Measurements from ENCODE around the gene HORMAD2.

HORMAD2 gene

DNA sequence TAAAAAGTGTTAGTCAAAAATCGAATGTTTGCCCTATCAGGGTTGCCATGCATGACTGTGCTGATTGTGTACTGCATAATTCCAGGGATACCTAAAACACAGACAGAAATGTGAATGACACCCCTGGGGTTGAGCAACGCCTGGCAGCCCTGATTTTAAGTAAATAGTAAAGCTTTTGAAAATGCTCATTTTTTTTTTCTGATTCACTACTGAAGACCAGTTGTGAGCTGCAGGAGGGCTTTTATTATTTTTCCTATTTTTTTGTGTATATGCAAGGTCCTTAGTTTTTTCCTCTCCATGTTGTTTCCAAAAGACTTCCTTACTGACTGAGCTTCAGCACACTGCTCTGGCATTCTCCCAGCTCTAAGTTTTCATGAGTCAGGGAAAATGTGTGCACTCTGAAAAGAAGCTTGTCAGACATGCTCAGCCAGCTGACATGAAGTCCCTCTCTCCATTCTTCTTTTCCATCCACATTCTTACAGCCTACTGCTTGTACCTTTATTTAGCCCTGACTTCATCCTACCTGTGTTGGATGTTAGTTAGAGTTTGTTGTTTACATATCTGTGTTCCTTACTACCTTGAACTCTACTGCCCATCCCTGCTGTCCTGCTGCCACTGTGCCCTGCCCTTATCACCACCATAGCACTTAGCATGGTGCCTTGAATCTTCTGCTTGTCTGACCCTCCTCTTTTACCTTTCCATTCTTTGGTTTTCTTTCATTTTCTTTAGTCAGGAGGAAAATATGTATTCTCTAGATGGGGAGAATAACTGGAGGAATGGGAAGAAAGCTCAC is 79.5 kb downstream of the HORMAD2 start:
- in situ Hi-C loops (cut with HindIII; ENCODE audit: low sequenced_read_pairs), result loop anchor here (10.0 kb wide), 1 partner anchor 225 kb away; the partner anchor contains the start of gene RNF215

DNA sequence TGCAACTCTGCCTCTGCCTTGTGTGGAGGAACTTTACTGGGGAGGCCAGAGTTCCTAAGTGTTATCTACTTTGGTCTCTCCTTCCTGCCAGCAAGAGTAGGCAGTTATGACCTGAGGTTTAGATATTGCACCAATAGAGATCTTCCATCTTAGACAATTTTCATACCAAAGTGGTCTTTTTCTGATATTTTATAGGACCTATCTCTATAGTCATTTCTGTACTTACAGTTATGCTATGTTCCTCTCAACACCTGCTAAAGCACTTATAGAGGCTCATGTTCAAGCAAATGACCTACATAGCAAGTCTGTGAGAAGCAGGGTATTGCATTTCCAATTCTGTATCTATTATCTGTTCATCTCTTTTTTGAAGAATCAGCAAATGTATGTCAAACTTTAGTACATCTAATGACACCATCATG is 80.8 kb downstream of the HORMAD2 start:
- in situ Hi-C loops (cut with HindIII; ENCODE audit: low sequenced_read_pairs), result no loop called here

DNA sequence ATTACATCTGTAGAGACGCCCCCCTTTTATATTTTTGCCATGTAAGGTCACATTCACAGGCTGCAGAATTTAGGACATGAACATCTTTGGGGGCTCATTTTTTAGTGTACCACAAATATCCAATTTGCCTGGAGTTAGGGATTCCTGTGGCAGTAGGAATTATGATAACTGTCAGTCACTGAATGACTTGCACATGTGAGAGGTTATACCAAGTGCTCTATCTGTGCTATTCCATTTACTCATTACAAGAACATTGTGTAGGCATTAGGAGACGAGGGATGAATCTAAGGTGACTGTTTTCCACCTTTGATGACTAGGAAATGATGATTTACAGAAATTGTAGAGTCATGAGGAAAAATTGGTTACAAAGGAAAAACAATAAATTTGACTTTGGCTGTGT is 87.0 kb downstream of the HORMAD2 start:
- in situ Hi-C loops (cut with HindIII; ENCODE audit: low sequenced_read_pairs), result no loop called here

DNA sequence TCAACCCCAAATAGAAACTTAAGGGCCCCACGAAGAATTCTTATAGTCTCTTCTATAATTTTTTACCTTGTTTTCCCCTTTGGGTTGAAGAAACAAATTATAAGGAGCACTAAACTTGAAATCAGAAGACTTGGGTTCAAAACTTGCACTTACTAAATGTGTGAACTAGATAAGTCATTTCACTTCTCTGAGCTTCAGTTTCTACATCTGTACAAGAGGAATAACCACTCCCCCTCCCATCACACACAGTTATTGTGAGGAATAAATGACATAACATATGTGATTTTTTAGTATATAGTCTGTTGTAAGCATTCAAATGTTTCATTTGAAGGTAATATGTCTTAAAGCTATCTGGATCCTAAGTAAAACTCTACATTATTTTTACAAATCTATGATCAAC is 87.5 kb downstream of the HORMAD2 start:
- in situ Hi-C loops (cut with HindIII; ENCODE audit: low sequenced_read_pairs), result no loop called here

DNA sequence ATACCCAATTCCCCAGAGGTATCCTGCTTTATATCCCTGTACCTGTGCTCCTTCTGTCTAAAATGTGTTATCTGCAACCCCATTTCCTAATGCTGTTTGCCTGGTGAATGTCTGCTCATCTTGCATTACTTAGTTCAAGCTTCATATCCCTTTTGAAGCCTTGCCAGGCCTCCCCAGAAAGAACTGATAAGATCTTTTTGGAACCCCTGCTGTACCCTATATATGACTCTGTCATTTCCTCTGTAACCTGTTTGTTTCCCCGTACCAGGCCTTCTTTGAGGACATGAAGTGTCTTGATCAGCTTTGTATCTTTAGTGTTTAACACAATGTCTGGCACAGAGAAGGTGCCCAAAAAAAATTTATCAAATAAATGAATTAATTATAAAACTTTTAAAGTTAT is 88.7 kb downstream of the HORMAD2 start:
- in situ Hi-C loops (cut with HindIII; ENCODE audit: low sequenced_read_pairs), result no loop called here

DNA sequence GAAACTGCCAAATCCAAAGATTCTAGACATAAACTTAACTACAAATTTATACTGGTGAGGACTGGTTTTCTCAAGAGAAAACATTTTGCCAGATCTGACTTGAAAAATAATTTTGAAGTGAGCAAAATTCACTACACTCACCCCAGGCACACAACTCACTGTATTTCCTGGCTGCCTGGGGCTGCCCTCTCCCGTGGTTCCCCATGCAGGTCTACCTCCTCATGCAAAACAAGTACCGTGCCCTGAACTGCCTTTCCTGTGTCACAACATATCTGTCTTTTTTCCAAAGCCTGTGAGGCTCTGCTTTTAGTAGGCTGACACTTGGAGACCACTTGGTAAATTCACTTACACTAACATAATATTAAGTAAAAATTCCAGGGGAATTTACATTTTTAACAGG is 89.9 kb downstream of the HORMAD2 start:
- in situ Hi-C loops (cut with HindIII; ENCODE audit: low sequenced_read_pairs), result no loop called here

DNA sequence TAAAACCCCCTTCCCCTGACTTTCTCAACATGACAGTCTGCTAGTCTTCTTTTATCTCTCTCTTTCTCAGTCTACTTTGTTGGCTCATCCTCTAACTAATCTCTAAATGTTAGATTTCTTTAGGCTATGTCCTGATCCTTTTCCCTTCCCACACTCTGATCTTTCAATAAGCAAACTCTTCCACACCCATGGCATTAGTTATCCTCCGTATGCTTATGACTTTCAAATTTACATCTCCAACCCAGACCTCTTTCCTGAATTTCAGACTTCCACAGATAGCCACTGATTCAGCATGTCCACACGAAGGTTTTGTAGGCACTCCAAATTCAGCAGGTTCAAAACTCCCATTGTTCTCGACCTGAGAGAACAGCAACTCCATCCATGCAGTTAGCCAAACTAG is 90.7 kb downstream of the HORMAD2 start:
- in situ Hi-C loops (cut with HindIII; ENCODE audit: low sequenced_read_pairs), result no loop called here

DNA sequence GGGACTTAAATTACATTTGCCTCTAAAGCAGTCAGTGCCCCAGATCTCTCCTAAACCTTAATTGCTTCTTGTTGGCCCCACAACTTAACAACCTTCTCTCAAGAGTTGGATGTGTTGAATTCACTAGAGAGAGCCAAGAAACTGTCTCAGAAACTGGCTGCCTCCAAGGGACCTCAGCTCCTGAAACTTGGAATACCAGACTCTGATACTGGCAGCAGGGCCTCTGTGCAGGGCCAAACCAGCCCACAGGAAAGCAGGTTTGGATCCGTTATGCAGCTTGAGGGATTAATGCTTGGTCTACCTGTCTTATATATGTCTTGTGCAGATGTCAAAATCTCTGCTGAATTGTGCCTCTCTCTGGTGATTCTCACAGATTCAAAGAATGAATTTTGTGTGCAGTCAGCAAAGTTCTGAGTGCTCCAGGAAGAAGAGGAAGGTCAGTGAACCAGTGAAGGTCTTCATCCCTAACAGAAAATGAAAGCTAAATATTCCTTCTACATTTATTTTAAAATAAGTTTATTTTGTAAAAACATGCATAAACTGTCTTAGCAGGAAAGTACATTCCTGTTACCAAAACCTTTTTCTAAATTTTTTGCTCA is 95.5 kb downstream of the HORMAD2 start:
- in situ Hi-C loops (cut with HindIII; ENCODE audit: low sequenced_read_pairs), result no loop called here

DNA sequence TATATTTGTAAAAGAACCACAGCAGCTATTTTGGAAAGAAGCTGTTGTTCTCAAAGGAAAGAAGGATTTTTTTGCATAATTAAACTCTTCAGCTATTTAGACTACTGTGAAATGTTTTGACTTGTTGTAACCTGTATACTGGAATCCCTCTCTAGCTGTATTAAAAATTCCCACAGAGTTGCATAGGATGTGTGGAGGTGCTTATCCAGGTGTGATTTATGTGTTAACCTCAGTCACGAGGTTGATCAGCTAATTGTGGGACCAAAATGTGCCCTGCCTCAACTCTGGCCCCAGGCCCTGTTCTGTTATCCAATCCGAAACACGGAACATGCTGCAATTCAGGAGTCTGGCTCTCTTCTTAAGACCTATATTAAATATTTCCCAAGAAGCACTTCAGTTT is 96.2 kb downstream of the HORMAD2 start:
- in situ Hi-C loops (cut with HindIII; ENCODE audit: low sequenced_read_pairs), result no loop called here

DNA sequence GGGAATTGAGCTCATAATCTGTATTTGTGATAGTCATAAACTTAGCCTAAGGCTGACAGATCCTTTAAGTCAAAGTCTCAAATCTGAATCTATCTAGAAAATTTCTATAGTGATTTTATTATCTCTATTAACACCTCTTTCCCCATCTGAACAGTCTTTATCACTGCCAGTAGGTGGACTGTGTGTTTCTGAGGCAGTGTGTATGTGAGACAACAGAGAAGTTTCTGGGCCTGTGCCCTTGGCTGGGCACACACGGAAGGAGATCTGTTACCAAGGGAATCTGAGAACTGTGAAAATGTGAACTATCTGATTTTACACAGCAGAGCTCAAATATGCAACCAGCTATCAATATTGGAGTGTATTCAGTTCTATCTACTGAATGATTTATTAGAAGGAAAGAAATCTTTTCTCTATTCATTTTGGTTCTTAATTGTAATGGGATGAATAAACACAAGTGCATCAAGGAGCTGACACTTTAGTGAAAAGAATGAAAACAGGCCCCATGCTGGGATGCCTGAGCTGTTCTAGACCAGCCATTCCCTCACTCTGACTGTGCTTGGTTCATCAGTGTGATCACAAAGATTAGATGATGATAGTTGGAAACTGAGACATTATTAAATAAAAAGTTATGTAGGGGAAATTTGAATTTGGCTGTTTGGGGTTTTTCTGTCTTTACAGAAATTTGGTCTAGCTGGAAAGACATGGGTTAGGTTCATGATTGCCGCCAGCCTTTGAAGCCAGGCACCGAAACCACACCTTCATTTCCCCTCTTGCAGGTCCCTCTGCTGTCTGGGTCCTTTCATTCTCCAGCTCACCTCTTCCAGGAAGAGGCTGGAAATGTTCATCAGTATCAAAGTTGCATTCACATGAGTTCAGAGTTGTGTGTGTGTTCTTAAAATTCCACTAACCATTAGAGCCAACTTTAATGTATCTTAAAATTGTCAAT is 98.2 kb downstream of the HORMAD2 start:
- in situ Hi-C loops (cut with HindIII; ENCODE audit: low sequenced_read_pairs), result no loop called here

DNA sequence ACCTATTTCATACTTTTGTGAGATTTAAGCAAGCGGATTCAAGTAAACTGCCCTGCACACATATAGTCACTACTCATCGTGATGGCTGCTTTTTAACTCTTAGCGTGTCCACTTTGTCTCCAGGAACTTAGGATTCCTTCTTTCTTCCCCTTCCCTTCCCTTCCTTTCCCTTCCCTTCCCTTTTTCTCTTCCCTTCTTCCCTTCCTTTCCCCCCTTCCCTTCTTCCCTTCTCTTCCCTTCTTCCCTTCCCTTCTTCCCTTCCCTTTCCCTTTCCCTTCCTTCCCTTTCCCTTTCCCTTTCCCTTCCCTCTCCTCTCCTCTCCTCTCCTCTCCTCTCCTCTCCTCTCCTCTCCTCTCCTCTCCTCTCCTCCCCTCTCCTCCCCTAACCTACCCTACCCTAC is 100.4 kb downstream of the HORMAD2 start:
- in situ Hi-C loops (cut with HindIII; ENCODE audit: low sequenced_read_pairs), result no loop called here

DNA sequence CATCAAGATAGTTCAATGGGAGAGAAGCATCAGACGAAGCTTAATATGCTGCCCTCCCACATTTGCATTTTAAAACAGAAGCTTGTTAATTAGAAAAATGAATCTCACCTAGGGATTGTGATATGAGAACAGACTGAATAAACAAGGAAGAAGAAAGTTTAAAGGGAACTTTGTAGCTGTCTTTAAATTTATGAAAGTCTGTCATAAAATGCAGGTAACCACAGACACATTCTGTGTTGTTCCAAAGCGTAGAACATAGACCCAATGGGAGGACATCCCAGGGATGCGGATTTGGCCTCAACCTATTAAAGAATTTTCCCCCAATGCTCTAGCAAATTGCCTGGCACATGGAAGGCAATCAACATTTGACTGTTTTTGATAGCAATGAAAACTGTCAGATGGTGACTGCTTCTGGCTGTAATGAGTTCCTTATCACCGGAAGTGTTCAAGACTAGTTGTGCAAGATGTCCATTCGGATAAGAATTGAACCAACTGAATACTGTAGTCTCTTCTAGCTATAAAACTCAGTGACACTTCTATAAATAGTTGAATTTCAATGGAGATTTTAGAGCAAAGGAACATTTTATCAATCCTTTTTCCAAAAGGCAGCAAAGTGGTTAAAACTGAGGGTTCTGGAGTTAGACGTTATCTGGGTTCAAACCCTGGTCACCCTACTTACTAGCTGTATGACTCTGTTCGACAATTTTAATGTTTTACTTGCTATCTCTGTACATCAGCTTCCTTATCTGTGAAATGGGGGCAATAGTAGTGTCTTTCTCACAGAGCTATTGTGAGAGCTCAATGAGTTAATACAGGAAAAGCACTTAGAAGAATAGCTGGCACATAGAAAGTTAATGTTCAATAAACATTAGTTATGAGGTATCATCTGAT is 101.4 kb downstream of the HORMAD2 start:
- in situ Hi-C loops (cut with HindIII; ENCODE audit: low sequenced_read_pairs), result no loop called here

DNA sequence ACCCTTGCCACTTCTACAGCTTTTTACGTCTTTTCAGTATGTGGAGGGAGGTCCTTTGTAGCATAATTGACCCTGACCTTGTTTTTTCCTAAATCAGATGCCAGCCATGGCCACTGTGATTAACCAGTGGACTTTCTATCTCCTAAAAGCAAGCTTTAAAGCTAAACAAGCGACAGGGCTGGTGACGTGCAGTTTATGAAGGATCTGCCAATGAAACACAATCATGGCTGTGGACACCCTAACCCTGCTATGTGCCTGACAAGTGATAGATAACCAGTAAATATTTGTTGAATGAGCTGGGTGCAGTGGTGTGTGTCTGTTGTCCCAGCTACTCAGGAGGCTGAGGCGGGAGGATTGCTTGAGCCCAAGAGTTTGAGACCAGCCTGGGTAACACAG is 102.1 kb downstream of the HORMAD2 start:
- in situ Hi-C loops (cut with HindIII; ENCODE audit: low sequenced_read_pairs), result no loop called here

DNA sequence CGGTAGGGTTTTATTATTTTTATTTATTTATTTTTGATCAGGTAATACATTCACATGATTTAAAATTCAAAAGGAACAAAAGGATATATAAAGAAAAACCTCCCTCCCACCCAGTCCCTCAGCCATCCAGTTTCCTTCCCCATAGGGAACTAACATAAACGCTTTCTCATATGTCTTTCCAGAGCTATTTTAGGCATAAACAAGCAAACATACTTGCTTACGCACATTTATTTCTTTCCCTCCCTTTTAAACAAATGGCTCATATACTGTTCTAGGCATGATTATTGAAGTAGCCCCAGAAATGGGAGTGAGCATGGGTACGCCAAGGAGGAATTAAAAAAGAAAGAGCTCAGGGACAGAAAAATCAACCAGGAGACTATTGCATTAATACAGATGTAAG is 102.6 kb downstream of the HORMAD2 start:
- in situ Hi-C loops (cut with HindIII; ENCODE audit: low sequenced_read_pairs), result no loop called here

DNA sequence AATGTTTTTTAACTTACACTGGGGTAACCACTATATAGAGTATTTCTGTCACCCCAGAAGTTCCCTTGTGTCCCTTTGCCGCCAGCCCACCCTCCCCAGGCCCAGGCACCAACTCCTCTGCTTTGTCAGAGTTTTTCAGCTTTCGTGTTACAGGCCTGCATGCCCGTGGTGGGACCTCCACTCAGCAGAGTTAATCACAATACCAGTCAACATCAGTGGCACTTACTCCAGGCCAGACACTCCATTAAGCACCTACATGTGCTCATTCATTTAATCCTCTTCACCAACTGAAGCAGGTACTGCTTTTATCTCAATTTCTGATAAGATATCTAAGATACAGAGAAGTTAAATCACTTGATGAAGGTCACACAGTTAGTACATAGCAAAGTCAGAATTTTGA is 103.0 kb downstream of the HORMAD2 start:
- in situ Hi-C loops (cut with HindIII; ENCODE audit: low sequenced_read_pairs), result no loop called here

DNA sequence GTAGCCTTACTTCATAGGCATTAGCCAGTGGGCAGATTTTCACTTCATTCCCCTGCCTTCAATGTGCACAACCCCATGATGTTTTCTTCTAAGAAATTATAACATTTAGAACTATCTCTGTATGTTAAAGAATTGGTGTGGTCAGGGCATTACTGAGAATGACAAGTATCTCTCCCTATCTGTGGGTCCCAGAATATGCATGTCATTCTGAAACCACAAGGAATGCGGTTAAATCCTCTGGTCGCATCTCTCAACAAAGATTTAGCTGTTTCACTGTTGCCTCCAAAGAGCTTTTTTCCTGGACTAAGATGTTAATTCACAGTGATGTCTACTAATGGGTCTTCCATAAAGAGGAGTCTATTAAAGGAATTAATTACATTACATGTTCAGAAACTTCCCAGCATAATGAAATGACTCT is 103.6 kb downstream of the HORMAD2 start:
- in situ Hi-C loops (cut with HindIII; ENCODE audit: low sequenced_read_pairs), result no loop called here

DNA sequence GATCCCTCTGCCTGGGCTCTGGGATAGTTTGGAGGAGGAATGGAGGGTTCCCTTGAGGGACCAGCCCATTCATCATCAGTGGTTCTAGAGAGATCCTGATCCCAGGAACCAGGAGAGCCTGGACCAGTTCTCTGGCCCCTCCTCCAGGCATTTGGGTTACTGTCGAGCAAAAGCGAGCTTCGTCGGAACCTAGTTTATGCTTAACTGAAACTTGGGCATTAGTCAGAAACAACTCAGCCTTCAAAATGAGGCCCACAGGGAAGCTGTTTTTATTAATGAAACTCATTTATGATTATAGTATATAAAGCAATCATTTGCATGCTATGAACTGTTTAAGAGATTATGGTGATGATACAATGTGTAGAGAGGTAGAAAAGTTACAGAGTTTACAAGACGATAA is 104.9 kb downstream of the HORMAD2 start:
- in situ Hi-C loops (cut with HindIII; ENCODE audit: low sequenced_read_pairs), result no loop called here

DNA sequence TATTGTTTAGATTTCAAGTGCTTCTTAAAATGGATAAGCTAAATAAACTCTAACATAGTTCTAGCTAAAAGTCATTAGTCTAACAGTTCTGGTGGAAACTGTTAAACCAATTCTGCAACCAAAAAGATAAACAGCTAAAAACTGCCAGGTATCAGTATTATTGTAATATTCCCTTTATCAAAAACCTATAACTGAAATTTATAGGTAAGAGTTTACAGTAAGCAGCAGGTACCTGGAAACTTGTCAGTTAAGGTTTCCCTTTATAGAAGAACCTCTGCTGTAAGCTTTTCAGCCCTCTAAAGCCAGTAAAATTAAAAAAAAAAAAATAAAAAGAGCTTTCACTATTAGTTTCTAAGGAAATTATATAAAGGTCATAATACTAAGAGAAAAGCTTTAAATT is 105.3 kb downstream of the HORMAD2 start:
- in situ Hi-C loops (cut with HindIII; ENCODE audit: low sequenced_read_pairs), result no loop called here

DNA sequence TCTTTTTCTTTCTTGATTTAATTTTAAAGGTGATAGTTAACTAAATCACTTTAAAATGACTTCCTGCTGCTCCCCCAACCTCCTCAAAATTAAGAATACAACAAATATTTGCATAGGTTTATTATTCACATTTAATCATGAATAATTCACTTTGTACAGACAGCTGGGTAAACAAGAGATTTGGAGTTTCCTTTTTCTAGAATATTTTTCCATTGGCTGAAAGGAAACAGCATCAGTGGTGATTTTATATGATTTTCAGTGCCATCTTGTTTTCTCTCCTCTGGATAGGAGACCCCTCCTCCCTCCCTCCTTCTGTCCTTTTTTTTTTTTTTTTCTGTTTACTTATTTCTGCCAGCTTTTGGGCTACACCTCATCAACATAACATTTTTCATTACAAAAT is 105.8 kb downstream of the HORMAD2 start:
- in situ Hi-C loops (cut with HindIII; ENCODE audit: low sequenced_read_pairs), result no loop called here

DNA sequence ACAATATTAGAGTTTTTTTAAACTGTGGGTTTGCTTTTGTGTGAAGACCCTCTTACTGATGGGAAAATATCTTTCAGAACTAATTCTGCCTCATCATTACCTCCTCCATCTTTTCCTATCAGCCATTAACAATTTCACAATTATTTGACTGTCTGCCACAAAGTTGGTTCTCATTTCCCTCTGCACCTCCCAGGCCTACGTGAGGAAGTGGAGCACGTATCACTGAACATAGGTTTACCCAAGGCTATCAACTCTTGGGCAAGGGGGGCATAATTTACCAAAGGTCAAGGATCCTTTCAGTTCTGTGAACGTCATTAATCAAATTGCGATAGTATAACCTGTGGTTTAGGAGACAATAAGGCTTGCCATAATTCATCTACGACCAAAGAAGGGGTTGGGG is 106.2 kb downstream of the HORMAD2 start:
- in situ Hi-C loops (cut with HindIII; ENCODE audit: low sequenced_read_pairs), result no loop called here

DNA sequence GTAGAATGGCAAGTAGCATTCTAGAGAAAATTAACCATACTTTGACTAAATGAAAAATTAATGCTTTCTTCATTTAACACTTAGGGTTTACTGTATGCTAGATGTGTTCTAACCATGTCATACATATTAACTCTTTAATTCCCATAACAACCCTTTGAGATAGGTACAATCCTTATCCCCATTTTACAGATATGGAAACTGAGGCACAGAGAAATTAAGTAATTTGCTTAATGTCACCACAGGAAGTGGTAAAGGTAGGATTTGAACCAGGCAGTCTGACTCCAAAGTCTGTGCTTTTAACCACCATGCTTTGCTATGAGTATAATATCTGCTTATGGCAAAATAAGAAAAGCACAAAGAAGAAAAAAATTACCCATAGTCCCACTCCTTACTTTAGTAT is 106.8 kb downstream of the HORMAD2 start:
- in situ Hi-C loops (cut with HindIII; ENCODE audit: low sequenced_read_pairs), result no loop called here

Data from DLD1 (cell line).